Right lobe of liver (tissue), 6 donors: ENCODE data around the gene KCNJ11. TPM values are rescaled to one million over a fixed set of nuclear protein-coding genes. Genes with fewer than 3 reads are reported as not detected.

Source experiments
- ATAC-seq, 4 donors: fragments of 200-7000 bp; cut with Tn5 transposase; one replicate each; pipeline ENCODE4 v1.9.1; 2020; ENCODE audit warnings: mild to moderate bottlenecking in 4 of 4, moderate library complexity in 4 of 4
- DNase-seq, 3 donors: peaks; one replicate each; pipeline ENCODE4 v3.0.0-alpha.2; 2020
- H3K27ac ChIP-seq, 3 donors: fragments of 200-600 bp; one replicate each; pipeline ENCODE4 v1.8.0; 2022
- H3K27me3 ChIP-seq, 2 donors: fragments of 200-600 bp; one replicate each; pipeline ENCODE4 v1.8.0; 2022
- H3K36me3 ChIP-seq, 4 donors: fragments of 200-600 bp; sonication (generic) in 1 of 4; one replicate each; pipeline versions ENCODE4 v1.5.1 to v1.8.0; 2017 to 2022; ENCODE audit warnings: control low read depth in 1 of 4
- H3K4me1 ChIP-seq, 4 donors: fragments of 200-600 bp; sonication (generic) in 1 of 4; one replicate each; pipeline versions ENCODE4 v1.5.1 to v1.8.0; 2017 to 2022; ENCODE audit warnings: control low read depth in 1 of 4
- H3K4me3 ChIP-seq, 3 donors: fragments of 200-600 bp; one replicate each; pipeline ENCODE4 v1.8.0; 2022
- H3K9me3 ChIP-seq, 4 donors: fragments of 200-600 bp; sonication (generic) in 1 of 4; one replicate each; pipeline versions ENCODE4 v1.5.1 to v1.8.0; 2017 to 2022; ENCODE audit warnings: control low read depth in 1 of 4
- CTCF ChIP-seq, 4 donors: fragments of 200-600 bp in 3 of 4; fragments of 450-650 bp in 1 of 4; IDR thresholded peaks; one replicate each; pipeline versions ENCODE4 v1.5.1 to v1.8.0; 2016 to 2022; ENCODE audit warnings: antibody characterized with exemption in 4 of 4, mild to moderate bottlenecking in 2 of 4
- POLR2A ChIP-seq: fragments of 450-650 bp; IDR thresholded peaks from one replicate; pipeline ENCODE4 v1.6.1; 2017; ENCODE audit warnings: antibody characterized with exemption, mild to moderate bottlenecking
- WGBS: methylation state at CpG from one replicate; pipeline ENCODE4 v1.1.6; 2018; ENCODE audit warnings: low coverage, low lambda C conversion rate; ENCODE audit not compliant: insufficient coverage; ENCODE audit errors: missing lambda C conversion rate; 5-methylcytosine and 5-hydroxymethylcytosine counted together
- intact Hi-C, 2 donors: fragments of 100-400 bp; cut with DNase I; formaldehyde crosslinking; loops; one replicate each; pipeline versions ENCODE4 v1.11.2 to v1.14.1; 2022
- total RNA-seq, 6 experiments: library from RNA; depleted of rRNA in 2 of 6; stranded (reverse); fragments of >200 nt in 2 of 6; fragmentation: NEBNext Ultra II Directional in 3 of 6; extraction: Animal tissue kit (Norgen Biotek cat#: 25700) in 3 of 6; gene quantifications; one replicate each; pipeline versions ENCODE4 v1.1.0 to v1.2.4, GENCODE V29; 2016 to 2023
- donor health status: DM: no; HTN: yes; CAD: no.
- donor health status: DM: no; HTN: no; CAD: no.
- donor health status: DM: no; HTN: no; CAD: no.
- donor health status: DM: no; HTN: yes; CAD: no.
- donor health status: DM: no; HTN: yes; CAD: no.

KCNJ11 gene
- total RNA-seq, 6 experiments from 2014 or later, result 0.93 to 3.7 (median 2.0) TPM

DNA sequence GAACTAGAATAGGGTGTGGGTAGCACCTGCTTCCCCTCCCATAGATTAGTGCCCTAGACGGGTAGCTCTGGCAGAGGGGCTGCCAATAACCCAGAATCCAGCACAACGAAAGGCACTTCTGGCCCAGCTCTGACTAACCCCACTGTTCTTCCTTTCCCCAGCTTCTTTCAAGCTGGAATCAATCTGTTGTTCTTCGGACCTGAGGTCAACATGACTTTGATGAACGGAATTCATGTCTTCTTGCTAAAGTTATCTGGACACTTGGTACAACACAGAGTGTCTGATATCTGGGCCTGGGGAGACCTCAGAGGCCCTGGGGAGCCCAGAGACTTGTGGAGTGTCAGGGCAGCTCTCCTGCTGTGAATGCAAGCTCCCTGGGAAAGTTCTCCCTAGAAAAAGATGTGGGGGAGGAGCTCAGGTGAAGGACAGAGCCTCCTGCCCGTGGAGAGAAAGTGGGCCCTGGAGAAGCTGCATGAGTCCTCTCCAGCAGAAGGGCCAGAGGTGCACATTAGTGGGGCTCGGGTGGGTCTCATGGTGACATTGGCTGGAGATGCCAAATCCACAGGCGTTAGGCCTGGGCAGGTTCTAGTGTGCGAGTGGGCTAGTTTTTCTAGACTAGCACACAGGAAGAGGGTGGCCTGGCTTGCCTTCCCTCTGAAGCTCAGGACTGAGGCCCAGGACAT is 6.3 kb downstream of the KCNJ11 start:
- intact Hi-C loops, result loop anchor here in 1 of 2 donors (2.0 kb wide), 1 partner anchor 123 kb away; no protein-coding TSS in a partner anchor
- H3K36me3 ChIP-seq, result no peaks in the 10 kb centered on the region

GRCh38 chr11:17381156-17381555 is 7.3 kb downstream of the KCNJ11 start:
- no peak for TF ChIP-seq POLR2A
- Histone ChIP-seq H3K4me1 (no peaks in the 10 kb centered on the region), H3K9me3 (no peaks in the 10 kb centered on the region), H3K4me3 (no peak overlapping the region), H3K27me3 (no peaks in the 10 kb centered on the region), H3K36me3 (no peaks in the 10 kb centered on the region), H3K27ac (no peak overlapping the region)
- intact Hi-C loops, result no loop called here
- no peak for ATAC-seq
- no peak for DNase-seq
- 65% methylated on average over 4 of the region's 4 CpGs for WGBS

More for the DNA sequence above, 6.3 kb downstream of the KCNJ11 start:
- Histone ChIP-seq H3K27me3 (no peaks in the 10 kb centered on the region), H3K27ac (no peak overlapping the region), H3K4me3 (no peak overlapping the region), H3K4me1 (no peaks in the 10 kb centered on the region), H3K9me3 (no peaks in the 10 kb centered on the region)
- 47% methylated on average over 4 of the region's 8 CpGs for WGBS
- ATAC-seq (no peak), DNase-seq (no peak)
- TF ChIP-seq POLR2A, result no peak

DNA sequence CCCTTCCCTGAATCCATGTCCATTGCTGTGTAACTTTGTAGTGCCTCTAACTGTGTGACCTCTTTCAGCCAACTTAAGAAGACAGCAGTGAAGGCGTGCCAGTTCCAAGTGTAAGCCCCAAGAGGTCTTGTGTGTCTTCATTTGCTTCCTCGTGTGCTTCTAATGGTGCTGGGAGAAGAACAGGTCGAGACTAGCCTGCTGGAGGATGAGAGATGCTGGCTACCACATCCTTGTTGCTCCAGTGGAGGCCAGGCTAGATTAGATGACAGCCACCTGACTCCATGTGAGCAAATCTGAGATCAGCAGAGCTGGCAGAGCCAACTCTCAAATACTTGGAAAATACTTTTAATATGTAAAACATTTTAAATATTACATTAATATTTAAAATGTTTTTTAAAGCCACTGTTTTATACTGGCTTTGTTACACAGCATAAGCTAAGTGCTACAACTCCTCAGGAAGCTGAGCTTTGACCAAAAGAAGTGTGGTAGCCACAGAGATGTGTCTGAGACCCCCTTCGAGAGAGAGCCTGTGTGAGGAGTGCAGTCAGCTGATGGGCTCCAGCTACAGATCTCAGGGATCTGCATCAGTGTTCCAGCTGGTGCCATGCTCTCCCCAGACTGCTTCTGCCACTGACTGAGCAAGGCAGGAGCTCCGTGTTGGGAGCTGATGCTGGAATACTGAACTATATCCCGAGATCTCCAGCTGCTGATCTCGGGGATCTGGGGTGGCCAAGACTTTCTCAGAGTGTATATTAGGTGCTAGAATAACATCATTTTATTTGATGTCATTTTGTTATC is 8.9 kb downstream of the KCNJ11 start:
- ATAC-seq, result no peak

DNA sequence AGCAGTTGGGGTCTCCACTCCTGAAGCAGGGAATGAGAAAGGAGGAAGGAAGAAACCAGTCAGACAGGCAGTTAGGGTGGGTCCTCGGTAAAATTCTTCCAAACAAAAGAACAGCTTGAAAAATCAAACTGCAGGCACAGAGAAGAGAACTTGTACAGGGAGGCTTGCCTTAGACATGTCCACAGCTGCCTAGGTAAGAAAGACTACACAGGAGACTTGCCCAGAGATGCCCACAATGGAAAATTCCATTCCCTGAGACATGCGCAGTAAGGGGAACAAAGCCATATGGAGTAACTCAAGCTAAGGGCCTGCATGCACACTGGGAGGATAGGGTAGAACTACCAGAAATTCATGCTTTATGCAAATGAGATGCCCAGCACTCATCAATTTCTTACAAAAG is 9.8 kb downstream of the KCNJ11 start:
- intact Hi-C loops, result no loop called here
- H3K9me3 ChIP-seq, result peaks cover 0 to 3% (median 0%) of the 10 kb centered on the region in 4 donors
- no peak overlapping the region for H3K4me3 ChIP-seq
- H3K27me3 ChIP-seq, result no peaks in the 10 kb centered on the region
- no peak for ATAC-seq
- no peak overlapping the region for H3K27ac ChIP-seq
- 69% methylated on average over 2 of the region's 2 CpGs for WGBS
- no peaks in the 10 kb centered on the region for H3K36me3 ChIP-seq
- TF ChIP-seq CTCF (IDR thresholded peaks at IDR 0.05) (no peak), POLR2A (no peak)
- no peak for DNase-seq
- no peaks in the 10 kb centered on the region for H3K4me1 ChIP-seq

More for the DNA sequence above, 8.9 kb downstream of the KCNJ11 start:
- intact Hi-C loops, result no loop called here
- no peaks in the 10 kb centered on the region for H3K27me3 ChIP-seq
- TF ChIP-seq POLR2A, result no peak
- TF ChIP-seq CTCF (IDR thresholded peaks at IDR 0.05), result no peak
- no peak overlapping the region for H3K27ac ChIP-seq
- no peaks in the 10 kb centered on the region for H3K4me1 ChIP-seq
- DNase-seq, result no peak
- no peak overlapping the region for H3K4me3 ChIP-seq
- no peaks in the 10 kb centered on the region for H3K9me3 ChIP-seq
- WGBS, result 58% methylated on average over 4 of the region's 7 CpGs
- H3K36me3 ChIP-seq, result no peaks in the 10 kb centered on the region

GRCh38 chr11:17376493-17376892 is 12.0 kb downstream of the KCNJ11 start:
- Histone ChIP-seq H3K27me3 (no peaks in the 10 kb centered on the region), H3K27ac (no peak overlapping the region), H3K4me3 (no peak overlapping the region), H3K36me3 (peaks cover 0 to 7% (median 0%) of the 10 kb centered on the region in 4 donors), H3K4me1 (no peaks in the 10 kb centered on the region), H3K9me3 (peaks cover 0 to 19% (median 3%) of the 10 kb centered on the region in 4 donors)
- intact Hi-C loops, result no loop called here
- no peak for ATAC-seq
- 87% methylated on average over 3 of the region's 3 CpGs for WGBS
- DNase-seq, result no peak
- TF ChIP-seq POLR2A (no peak), CTCF (IDR thresholded peaks at IDR 0.05) (no peak)
